ACHN (cell line): ENCODE results near the gene ENTPD6.
"Not testable (repeated sequence)": the region's sequence is repeated elsewhere in the genome, so short reads cannot be mapped to it uniquely, and the experiment has no call there.

Experiments
- DNase-seq: peaks from one replicate; pipeline ENCODE4 v3.0.0-alpha.2; 2015
- in situ Hi-C: cut with HindIII; loops from 2 replicates; pipeline ENCODE4 v1.10.0; 2017; ENCODE audit warnings: low sequenced_read_pairs, low pct_ligation_motif_present, low pct_unique_long_range_greater_than_20kb

The ENTPD6 gene

DNA sequence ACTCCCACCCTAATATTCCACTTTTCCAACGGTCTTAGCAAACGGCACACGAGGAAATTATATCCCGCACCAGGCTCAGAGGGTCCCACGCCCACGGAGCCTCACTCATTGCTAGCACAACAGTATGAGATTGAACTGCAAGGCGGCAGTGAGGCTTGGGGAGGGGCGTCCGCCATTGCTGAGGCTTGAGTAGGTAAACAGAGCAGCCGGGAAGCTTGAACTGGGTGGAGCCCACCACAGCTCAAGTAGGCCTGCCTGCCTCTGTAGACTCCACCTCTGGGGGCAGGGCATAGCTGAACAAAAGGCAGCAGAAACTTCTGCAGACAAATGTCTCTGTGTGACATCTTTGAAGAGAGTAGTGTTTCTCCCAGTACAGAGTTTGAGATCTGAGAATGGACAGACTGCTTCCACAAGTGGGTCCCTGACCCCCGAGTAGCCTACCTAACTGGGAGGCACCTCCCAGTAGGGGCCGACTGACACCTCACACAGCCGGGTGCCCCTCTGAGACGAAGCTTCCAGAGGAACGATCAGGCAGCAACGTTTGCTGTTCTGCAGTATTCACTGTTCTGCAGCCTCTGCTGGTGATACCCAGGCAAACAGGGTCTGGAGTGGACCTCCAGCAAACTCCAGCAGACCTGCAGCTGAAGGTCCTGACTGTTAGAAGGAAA, 65.4 kb downstream of the ENTPD6 start:
- DNase-seq, result not testable (repeated sequence)

DNA sequence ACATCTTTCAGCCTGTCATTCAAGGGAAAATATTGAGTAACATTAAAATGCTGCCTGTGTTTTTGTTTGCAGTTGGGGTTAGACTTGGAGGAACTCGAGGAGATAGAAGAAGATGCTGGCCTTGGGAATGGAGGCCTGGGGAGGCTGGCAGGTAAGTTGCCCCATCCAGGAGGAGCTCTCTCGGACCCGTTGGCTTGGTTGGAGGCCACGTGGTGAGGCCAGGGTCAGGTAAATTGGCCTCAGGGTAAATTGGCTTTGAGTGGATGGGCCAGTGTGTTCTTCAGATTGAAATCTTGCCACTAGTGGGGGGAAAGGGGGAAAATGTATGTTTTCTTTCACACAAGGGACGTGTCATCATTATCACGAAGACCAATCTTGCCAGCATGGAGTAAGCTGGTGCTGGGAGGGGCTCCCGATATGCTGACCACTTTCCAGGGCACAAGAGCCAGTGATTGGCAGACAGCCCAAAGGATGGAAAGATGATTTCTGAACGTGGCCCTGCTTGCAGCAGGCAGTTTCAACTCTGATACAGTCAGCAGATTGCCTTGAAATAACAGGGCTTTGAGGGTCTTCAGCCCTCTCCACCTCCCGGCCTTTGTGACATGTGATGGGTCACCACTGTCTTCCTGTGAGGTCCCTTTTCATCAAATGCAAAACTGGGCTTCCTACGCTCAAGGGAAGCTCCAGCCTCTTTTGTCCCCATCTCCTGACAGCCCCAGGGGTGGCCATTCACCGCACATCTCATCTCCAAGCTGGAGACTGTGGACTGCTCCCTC, 73.7 kb downstream of the ENTPD6 start:
- in situ Hi-C loops, result no loop called here
- DNase-seq, result no peak

More for the DNA sequence above, 65.4 kb downstream of the ENTPD6 start:
- in situ Hi-C loops, result not testable (repeated sequence)

DNA sequence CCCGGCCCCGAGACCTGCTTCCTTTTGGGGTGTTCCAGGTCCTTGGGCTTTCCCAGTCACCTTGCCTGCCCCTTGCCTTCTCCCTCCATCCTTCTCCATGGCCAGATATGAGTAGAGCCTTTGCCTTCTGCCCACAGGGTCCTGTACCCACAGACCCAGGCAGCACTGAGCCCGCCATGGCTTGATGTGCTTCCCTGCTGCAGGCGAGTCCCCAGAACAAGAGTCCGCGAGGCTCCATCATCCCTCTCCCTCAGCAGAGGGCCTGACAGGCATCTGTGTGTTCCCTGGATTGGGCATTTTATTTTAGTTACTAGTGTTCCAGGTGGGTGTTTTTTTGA, 74.3 kb downstream of the ENTPD6 start:
- in situ Hi-C loops, result no loop called here
- no peak for DNase-seq

DNA sequence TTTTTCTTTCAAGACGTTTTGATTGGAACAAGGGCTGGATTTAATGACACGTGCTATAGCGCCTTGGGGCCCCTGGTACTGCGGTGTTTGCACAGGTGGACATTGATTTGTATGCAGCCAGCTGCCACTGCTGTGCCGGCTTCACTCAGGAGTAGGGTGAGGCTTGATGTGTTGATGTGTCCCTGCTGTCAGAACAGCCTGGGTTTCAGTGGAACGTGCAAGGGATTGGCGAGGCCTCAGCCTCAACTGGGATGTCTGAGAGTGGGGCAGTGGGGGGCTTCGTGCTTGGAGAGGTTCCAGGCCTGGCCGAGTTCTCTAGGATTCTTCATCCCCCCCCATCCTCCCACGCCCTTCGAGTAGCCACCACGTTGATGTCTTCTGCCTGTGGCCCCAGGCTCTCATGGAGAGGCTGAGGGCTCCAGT, 75.3 kb downstream of the ENTPD6 start:
- in situ Hi-C loops, result no loop called here
- no peak for DNase-seq

DNA sequence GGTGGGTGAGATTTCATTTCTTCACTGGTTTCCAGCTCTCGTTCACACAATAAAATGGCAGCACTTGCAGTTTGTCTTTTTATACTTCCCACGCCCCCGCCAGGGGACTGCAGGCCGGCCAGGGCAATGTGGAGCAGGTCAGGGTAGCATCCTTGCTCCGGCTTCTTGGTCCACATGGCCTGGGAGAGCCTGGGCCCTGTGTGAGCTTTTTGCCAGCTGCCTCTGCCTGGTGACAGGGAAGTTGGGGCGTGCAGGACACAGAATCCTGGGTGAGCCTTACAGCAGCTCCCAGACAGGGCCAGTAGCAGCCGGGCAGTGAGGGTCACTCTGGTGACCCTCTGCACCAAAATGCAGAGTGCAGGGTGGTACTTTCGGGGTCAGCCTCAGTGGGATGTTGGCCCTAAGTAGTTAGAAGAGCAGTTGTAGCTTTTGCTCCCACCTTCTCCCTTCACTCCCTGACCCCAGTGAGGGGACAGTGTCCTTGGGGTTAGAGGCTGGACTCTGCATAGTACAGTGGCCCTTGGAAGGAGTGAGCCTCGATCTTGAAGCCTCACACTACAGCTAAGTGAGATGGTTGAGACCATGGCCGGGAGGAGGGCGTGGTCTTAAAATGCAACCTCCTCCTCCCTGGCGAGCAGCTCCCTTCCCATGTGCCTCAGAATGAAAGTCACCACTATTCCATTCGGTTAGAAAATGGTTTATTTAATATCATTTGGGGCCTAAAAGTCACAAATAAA, 76.1 kb downstream of the ENTPD6 start:
- in situ Hi-C loops, result no loop called here
- no peak for DNase-seq

DNA sequence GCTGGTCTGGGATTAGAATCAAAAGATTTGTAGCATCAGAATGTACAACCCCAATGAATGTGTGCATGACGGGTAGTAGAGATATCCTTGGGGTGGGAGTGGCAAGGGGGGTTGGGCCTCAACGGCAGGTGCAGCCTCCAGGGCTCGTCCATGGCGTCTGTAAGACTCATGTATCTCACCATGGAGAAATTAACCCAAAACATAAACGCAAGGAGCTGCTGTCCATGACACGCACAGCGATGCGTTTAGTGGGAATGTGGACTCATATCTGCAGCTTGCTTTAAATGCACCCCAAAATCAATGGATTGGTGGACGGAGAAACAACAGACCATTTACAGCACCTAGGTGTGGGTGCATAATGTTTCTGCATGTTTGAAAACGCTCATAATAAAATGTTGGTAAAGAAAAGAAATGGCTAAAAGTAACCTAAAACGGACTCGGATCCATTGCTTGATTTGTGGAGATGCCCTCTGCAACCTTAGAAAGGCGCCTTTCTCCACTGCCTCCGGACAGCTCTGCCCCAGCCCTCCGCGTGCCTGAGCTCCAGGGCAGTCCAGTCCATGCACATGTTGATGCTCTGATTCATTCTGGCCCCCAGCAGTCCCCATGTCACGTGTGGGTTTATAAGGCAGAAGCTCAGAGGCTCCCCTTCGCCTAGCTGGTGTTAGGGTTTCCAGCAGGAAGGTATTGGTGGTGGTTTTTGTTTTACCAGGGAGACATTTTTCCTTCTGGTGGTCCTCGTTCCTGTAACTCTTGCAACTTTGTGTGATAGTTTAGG, 76.9 kb downstream of the ENTPD6 start:
- in situ Hi-C loops, result no loop called here
- no peak for DNase-seq

DNA sequence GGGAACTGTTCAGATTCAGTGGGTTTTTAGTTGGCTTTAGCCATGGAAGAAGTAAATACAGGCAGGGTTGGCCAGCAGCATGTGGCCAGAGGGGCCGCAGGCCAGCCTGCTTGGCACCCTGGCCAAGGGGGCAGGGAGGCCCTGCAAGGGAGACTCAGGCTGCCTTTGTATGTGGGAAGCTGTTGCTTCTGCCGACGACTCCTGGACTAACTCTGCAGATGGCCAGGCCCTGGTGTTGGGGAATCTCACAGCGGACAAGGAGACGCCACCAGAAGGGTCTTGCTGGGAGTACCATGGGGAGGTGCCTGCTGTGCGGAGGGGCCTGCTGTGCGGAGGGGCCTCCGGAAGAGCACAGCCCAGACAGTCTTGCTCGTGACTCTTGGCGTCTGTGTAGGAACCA, 77.5 kb downstream of the ENTPD6 start:
- DNase-seq, result no peak
- in situ Hi-C loops, result no loop called here

DNA sequence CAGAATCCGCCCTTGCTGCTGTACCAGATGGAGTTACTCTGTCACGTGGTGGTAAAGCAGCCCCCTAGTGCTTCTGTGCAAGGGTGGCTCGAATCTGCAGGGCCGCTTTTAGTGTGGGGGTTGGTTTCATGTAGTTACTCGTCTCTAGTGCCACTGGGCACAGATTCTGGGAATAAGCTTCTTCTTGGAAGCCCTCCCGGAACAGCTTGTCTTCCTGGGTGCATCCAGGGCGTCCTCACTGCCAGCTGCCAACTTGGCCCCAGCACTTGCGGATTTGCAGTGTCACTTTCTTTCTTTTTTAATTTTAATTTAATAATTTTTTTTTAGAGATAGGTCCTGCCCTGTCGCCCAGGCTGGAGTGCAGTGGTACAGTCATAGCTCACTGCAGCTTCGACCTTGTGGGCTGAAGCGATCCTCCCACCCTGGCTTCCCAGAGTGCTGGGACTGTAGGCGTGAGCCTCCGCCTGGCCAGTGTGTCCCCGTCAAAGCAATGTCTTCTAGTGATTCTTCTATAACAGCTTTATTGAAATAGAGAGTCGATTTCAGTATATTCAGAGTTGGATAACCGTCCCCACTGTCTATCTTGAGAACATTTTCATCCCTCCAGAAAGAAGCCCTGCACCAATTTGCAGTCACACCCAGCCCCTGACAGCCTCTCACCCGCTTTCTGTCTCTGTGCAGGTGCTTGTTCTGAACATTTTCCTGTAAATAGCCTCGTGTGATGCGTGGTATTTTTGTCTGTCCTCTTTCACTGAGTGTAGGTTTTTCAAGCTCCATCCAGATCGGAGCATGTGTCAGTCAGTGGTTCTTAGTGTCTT, 78.2 kb downstream of the ENTPD6 start:
- DNase-seq, result no peak
- in situ Hi-C loops, result no loop called here

DNA sequence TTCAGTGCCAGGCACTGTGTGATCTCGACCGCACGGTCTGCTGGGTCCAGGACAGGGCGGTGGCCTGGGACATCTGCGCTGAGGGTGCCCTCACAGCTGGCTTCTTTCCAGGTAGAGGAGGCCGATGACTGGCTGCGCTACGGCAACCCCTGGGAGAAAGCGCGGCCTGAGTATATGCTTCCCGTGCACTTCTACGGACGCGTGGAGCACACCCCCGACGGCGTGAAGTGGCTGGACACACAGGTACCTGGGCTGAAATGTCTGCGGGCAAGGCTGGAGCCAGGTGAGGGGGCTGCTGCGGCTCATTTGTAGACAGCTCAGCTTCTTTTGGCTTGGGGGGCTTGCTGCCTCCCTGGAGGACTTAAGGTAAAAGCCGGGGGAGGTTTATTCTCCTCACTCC, 79.0 kb downstream of the ENTPD6 start:
- DNase-seq, result no peak
- in situ Hi-C loops, result no loop called here

DNA sequence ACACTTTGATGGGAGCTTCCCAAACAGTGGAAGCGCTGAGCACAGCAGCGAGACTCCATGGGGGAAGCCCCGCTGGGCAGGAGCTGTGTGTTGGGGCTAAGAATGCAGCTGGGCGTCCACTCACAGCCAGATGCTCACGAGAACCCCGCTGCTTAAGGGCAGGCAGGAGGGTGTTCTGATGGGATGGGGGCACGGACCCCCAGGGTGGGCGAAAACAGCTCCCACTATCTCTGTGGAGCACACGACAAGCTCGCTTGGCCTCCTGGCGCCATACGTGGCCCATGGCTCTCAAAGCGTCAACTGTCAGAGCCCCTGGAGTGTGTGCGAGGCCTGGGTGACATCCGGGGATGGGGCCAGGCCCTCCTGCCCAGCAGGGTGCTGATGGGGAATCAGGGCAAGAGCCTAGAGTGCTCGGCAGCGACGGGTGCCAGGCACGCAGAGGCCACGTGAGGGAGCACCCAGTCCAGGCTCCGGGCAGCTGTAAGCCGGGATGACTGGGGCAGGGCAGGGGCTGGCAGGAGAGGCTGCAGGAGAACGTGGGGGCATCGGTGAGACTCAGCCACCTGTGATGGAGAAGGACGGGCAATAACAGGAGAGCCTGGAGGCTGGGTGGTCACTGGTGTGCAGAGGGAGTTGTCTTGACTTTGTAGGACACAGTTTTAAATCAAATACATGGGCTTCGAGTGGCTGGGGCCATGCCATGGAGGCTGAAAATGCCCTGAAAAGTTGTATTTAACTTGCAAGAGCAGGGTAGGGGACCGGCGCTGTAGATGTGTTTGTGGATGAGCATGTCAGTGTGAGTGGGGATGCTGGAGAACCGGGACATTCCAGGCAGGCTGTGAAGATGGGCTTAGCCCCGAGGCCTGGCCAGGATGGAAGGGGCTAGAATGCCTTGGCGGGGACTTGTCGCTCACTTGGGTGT, 79.6 kb downstream of the ENTPD6 start:
- in situ Hi-C loops, result no loop called here
- DNase-seq, result no peak

DNA sequence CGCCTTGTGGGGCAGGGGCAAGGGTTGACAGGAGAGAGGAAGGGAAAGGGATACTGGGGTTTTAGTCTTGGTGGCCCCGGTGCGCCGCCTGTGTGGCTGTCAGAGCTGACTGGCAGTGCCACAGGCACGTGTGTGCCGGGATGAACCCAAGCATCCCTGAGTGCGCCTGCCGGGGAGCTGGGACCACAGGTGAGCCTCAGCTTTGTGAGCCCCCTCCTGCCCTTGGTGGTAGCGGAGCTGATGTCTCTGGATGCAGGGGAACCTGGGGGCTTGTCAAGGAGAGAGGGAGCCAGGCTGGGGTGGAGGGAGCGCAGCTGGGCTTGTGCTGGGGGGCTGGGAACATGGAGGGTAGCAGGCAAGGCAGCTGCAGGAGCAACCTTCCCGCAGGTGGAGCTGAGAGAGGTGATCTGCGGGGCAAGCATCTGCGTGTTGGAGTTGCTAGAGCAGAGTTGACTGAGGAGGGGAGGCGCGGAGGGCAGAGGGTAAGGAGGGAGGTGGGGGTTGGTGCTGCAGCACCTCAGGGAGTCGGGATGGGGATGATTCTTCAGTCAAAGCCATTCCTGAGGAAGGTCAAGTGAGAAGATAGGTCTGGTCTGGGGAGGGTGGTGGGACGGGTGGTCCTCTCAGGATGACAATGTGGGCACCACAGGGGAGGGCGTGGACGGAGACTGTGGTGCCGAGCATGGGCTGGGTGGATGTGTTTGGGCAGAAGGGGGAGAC, 80.5 kb downstream of the ENTPD6 start:
- no peak for DNase-seq
- in situ Hi-C loops, result no loop called here
